Measurements from ENCODE around the gene NEURL2. TPM values are rescaled to one million over a fixed set of nuclear protein-coding genes. Genes with fewer than 3 reads are reported as not detected.
A peak's percentile ranks its signal among the peaks of the same experiment; 100 is the strongest.

The NEURL2 gene
- polyA plus RNA-seq, 3 donors, result 0.14 to 1.1 TPM; not detected in 1

DNA sequence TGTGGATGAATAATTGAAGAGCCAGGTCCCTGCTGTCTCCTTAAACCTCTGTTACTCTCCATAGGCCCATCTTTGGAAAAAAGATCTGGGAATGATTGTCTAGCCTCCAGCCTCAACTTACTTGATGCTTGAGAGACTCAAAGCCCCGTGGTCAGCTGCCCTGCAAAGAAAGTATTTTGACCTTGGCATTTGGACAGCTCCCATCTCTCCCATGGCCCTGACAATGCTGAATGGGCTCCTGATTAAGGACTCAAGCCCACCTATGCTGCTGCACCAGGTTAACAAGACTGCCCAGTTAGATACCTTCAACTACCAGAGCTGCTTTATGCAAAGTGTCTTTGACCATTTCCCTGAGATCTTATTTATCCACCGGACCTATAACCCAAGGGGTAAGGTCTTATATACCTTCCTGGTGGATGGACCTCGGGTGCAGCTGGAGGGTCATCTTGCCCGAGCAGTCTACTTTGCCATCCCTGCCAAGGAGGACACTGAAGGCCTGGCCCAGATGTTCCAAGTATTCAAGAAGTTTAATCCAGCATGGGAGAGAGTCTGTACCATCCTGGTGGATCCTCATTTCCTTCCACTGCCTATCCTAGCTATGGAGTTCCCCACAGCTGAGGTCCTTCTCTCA is 8.4 kb downstream of the NEURL2 start:
- 100% methylated on average over 4 of the region's 4 CpGs for WGBS (ENCODE audit: insufficient coverage)
- H3K4me3 Mint-ChIP-seq, result no peak overlapping the region

More for the DNA sequence above, 8.4 kb downstream of the NEURL2 start:
- peaks cover 9% of the 10 kb centered on the region for H4K20me1 ChIP-seq (ENCODE audit: insufficient read depth, low read length)
- H3K36me3 Mint-ChIP-seq, result peaks cover 41 to 50% of the 10 kb centered on the region in 2 donors
- no peaks in the 10 kb centered on the region for H3K9me3 ChIP-seq (replicated peaks in 1 of 2; ENCODE audit: control insufficient read depth in 1 of 2, insufficient read depth in 1 of 2, low read length in 2 of 2)
- H3K4me1 Mint-ChIP-seq, result peaks cover 33% of the 10 kb centered on the region
- no peak for TF ChIP-seq CTCF (IDR thresholded peaks at IDR 0.05)
- no peak overlapping the region for H3K9ac ChIP-seq (ENCODE audit: insufficient read depth, low read length, poor library complexity, severe bottlenecking)
- H3K4me2 ChIP-seq (replicated peaks; ENCODE audit: extremely low read depth, low read length, poor library complexity, severe bottlenecking), result no peak overlapping the region
- no peak for DNase-seq
- peaks cover 28 to 39% of the 10 kb centered on the region in 2 donors for H3K4me1 ChIP-seq (ENCODE audit: control insufficient read depth in 1 of 2, insufficient read depth in 2 of 2, low read length in 2 of 2)
- H3K4me3 ChIP-seq (replicated peaks in 1 of 3; ENCODE audit: low read depth in 2 of 3, low read length in 3 of 3), result no peak overlapping the region
- no peak overlapping the region for H2AFZ ChIP-seq (ENCODE audit: insufficient read depth, low read depth, low read length, poor library complexity, severe bottlenecking)
- H3K36me3 ChIP-seq (replicated peaks in 1 of 2; ENCODE audit: control insufficient read depth in 1 of 2, insufficient read depth in 2 of 2, low read length in 2 of 2), result peaks cover 34 to 47% of the 10 kb centered on the region in 2 donors
- intact Hi-C loops (cut with micrococcal nuclease), result no loop called here
- peaks cover 43% of the 10 kb centered on the region for H3K79me2 ChIP-seq (ENCODE audit: insufficient read depth, low read length)
- no peaks in the 10 kb centered on the region for H3K27me3 Mint-ChIP-seq (ENCODE audit: low read depth in 3 of 3)
- no peaks in the 10 kb centered on the region for H3K27me3 ChIP-seq (ENCODE audit: control insufficient read depth in 2 of 2, insufficient read depth in 2 of 2, low read length in 2 of 2)
- H3K9me3 Mint-ChIP-seq, result no peaks in the 10 kb centered on the region
- H3K27ac Mint-ChIP-seq, result peak overlapping the region in 6 of 7 donors; percentile 5 to 97 (median 62)
- peak overlapping the region in 1 of 2 donors; percentile 31 for H3K27ac ChIP-seq (ENCODE audit: low read depth in 1 of 2, low read length in 2 of 2)
